Transverse colon (tissue), 3 donors: ENCODE results near the gene PODXL.

Experiments
- CTCF ChIP-seq, 5 experiments: fragments of 200-600 bp in 3 of 5; fragments of 450-650 bp in 2 of 5; sonication (generic) in 3 of 5; IDR thresholded peaks; 1 replicate in 2 of 5; 2 replicates in 3 of 5; pipeline ENCODE4 v1.5.1; 2016 to 2017; ENCODE audit warnings: antibody characterized with exemption in 5 of 5, inconsistent platforms in 3 of 5, mild to moderate bottlenecking in 2 of 5, moderate library complexity in 1 of 5
- EP300 ChIP-seq: sonication (generic); formaldehyde crosslinking; IDR thresholded peaks from one replicate; pipeline ENCODE4 v1.6.1; 2017; ENCODE audit warnings: antibody characterized with exemption, low read depth
- POLR2A ChIP-seq: fragments of 450-650 bp; IDR thresholded peaks from one replicate; pipeline ENCODE4 v1.6.1; 2016; ENCODE audit warnings: antibody characterized with exemption, mild to moderate bottlenecking, moderate library complexity

DNA sequence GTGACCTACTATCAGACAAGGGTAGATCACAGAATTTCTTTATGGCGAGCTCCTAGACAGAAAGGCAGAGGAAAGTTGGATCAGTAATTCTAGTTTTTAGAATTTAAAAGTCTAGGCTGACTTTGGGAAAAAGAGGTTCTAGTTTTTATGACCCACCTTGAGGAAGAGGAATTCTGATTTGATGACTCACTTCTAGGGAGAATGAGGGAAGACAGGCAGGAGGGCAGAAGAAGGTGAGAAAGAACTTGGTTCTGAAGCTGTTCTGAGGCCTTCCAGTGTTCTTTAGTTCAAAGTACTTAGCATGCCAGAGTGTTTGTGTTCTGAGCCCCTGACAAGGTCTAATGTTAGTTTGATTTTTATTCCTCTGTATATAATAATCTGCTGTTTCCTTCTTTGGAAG lies 97.2 kb downstream of the PODXL start:
- TF ChIP-seq CTCF (IDR thresholded peaks at IDR 0.05) (no peak), EP300 (no peak), POLR2A (no peak)
